Right atrium auricular region (tissue), 2 donors: Measurements from ENCODE around the gene ADISSP. TPM values are rescaled to one million over a fixed set of nuclear protein-coding genes. Genes with fewer than 3 reads are reported as not detected.

ENCODE experiments used
- DNase-seq: peaks from one replicate; pipeline ENCODE4 v3.0.0-alpha.2; 2019; ENCODE audit warnings: low spot score
- H3K27ac ChIP-seq, 2 donors: fragments of 200-600 bp; sonication (generic); 1 replicate in 1 of 2; 2 replicates in 1 of 2; pipeline ENCODE4 v1.5.1; 2016 to 2019
- H3K27me3 ChIP-seq, 2 donors: fragments of 200-600 bp; sonication (generic); one replicate each; pipeline versions ENCODE4 v1.5.1 to v1.6.0; 2017 to 2019
- H3K36me3 ChIP-seq: fragments of 200-600 bp; sonication (generic); one replicate; pipeline ENCODE4 v1.5.1; 2016
- H3K4me1 ChIP-seq, 2 donors: fragments of 200-600 bp; sonication (generic); one replicate each; pipeline versions ENCODE4 v1.5.1 to v1.6.0; 2017 to 2019
- H3K4me3 ChIP-seq, 2 donors: fragments of 200-600 bp; sonication (generic); 1 replicate in 1 of 2; 2 replicates in 1 of 2; pipeline ENCODE4 v1.5.1; 2017 to 2019; ENCODE audit warnings: mild to moderate bottlenecking in 1 of 2, moderate library complexity in 1 of 2
- H3K9me3 ChIP-seq, 2 donors: fragments of 200-600 bp; sonication (generic); one replicate each; pipeline ENCODE4 v1.5.1; 2019
- CTCF ChIP-seq, 2 donors: fragments of 200-600 bp; sonication (generic); IDR thresholded peaks; one replicate each; pipeline ENCODE4 v1.5.1; 2019; ENCODE audit warnings: antibody characterized with exemption in 2 of 2
- total RNA-seq, 2 donors: library from RNA; depleted of rRNA; stranded (reverse); fragments of >200 nt; gene quantifications; one replicate each; pipeline ENCODE4 v1.1.0, GENCODE V29; 2016

The ADISSP gene
- total RNA-seq, 2 donors from 2014 or later = 10.8 to 11.2 TPM

GRCh38 chr20:3759316-3759823 is 8.2 kb downstream of the ADISSP start:
- H3K4me1 ChIP-seq = peaks cover 0 to 7% of the 10 kb centered on the region in 2 donors
- H3K27ac ChIP-seq = peak overlapping the region; percentile 9 to 45
- H3K4me3 ChIP-seq = no peak overlapping the region
- no peaks in the 10 kb centered on the region for H3K9me3 ChIP-seq
- no peaks in the 10 kb centered on the region for H3K27me3 ChIP-seq
- H3K36me3 ChIP-seq = no peaks in the 10 kb centered on the region
- no peak for DNase-seq
- TF ChIP-seq CTCF (IDR thresholded peaks at IDR 0.05) = no peak

- H3K36me3 ChIP-seq = no peaks in the 10 kb centered on the region
- peak overlapping the region; percentile 37 to 45 for H3K27ac ChIP-seq
- no peaks in the 10 kb centered on the region for H3K27me3 ChIP-seq
- no peak for TF ChIP-seq CTCF (IDR thresholded peaks at IDR 0.05)
- no peak for DNase-seq
- H3K9me3 ChIP-seq = no peaks in the 10 kb centered on the region
- no peak overlapping the region for H3K4me3 ChIP-seq
- H3K4me1 ChIP-seq = no peaks in the 10 kb centered on the region
Observed at GRCh38 chr20:3758566-3758965, 9.0 kb downstream of the ADISSP start.

DNA sequence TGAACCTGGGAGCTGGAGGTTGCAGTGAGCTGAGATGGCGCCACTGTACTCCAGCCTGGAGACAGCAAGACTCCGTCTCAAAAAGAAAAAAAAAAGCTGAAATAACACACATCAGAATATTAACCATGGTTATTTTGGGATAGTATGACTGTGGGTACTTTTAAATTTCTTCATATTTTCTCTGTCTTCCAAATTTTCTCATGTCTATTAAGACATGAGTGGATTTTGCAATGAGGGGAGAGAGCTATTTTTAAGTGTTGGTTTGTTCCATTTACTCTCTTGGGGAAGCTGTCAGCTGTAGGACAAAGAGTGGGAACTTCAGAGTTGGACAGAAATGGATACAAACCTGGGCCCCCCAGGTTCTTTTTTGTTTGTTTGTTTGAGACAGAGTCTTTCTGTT is 10.3 kb downstream of the ADISSP start:
- Histone ChIP-seq H3K9me3 (no peaks in the 10 kb centered on the region), H3K36me3 (no peaks in the 10 kb centered on the region), H3K4me1 (peaks cover 0 to 8% of the 10 kb centered on the region in 2 donors), H3K27me3 (no peaks in the 10 kb centered on the region), H3K4me3 (no peak overlapping the region), H3K27ac (peak overlapping the region; percentile 37 to 45)
- TF ChIP-seq CTCF (IDR thresholded peaks at IDR 0.05) = no peak
- DNase-seq = no peak

DNA sequence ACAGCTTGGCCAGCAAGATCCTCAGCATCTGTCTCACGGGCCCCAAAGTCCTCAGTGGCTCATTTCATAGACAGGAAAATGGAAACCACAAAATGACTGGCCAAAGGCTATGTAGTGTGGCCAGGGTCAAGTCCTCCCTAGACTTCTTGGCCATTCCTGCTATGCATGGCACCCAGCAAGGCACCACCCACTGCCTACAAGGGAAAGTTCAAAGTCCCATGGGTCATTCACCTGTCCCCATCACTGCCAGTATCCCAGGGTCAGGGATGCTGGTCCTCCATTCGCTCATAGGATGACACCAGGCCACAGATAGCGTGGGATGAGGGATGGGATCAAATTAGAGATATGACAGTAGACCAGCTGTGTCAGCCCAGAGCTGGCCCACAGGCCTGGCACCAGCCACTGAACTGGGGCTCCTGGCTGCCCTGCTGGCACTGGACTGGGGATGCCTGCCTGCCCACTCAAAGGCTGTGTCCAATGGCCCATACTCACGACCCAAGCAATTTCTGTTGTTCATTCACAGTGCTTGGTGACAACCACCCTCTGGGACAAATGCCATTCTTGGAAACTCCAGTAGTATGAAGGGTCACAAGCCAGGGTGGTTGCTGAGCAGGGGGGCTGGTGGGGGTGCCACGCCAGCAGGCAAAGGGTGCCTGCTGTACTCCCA is 11.6 kb downstream of the ADISSP start:
- H3K4me1 ChIP-seq = peaks cover 0 to 17% of the 10 kb centered on the region in 2 donors
- H3K27ac ChIP-seq = no peak overlapping the region

GRCh38 chr20:3755269-3755668 is 12.3 kb downstream of the ADISSP start:
- no peaks in the 10 kb centered on the region for H3K27me3 ChIP-seq
- H3K27ac ChIP-seq = no peak overlapping the region
- no peaks in the 10 kb centered on the region for H3K9me3 ChIP-seq
- H3K4me3 ChIP-seq = no peak overlapping the region
- DNase-seq = no peak
- TF ChIP-seq CTCF (IDR thresholded peaks at IDR 0.05) = no peak
- H3K36me3 ChIP-seq = no peaks in the 10 kb centered on the region
- peaks cover 0 to 18% of the 10 kb centered on the region in 2 donors for H3K4me1 ChIP-seq

More for the DNA sequence above, 11.6 kb downstream of the ADISSP start:
- no peaks in the 10 kb centered on the region for H3K36me3 ChIP-seq
- no peaks in the 10 kb centered on the region for H3K9me3 ChIP-seq
- no peak overlapping the region for H3K4me3 ChIP-seq
- no peak for TF ChIP-seq CTCF (IDR thresholded peaks at IDR 0.05)
- H3K27me3 ChIP-seq = no peaks in the 10 kb centered on the region
- DNase-seq = no peak

GRCh38 chr20:3754276-3754630 is 13.3 kb downstream of the ADISSP start:
- Histone ChIP-seq H3K9me3 (no peaks in the 10 kb centered on the region), H3K4me3 (no peak overlapping the region), H3K27me3 (no peaks in the 10 kb centered on the region), H3K36me3 (no peaks in the 10 kb centered on the region), H3K4me1 (peaks cover 0 to 29% of the 10 kb centered on the region in 2 donors), H3K27ac (no peak overlapping the region)
- DNase-seq = no peak
- no peak for TF ChIP-seq CTCF (IDR thresholded peaks at IDR 0.05)
